Cardiac fibroblast (primary cell): Measurements from ENCODE around the gene PTPRT.

Source experiments
- DNase-seq, 2 donors: peaks; one replicate each; pipeline versions ENCODE4 v3.0.0 to v3.0.0-alpha.2; 2010; ENCODE audit warnings: low read depth in 2 of 2
- H3K4me3 ChIP-seq, 2 donors: replicated peaks in 1 of 2; 1 replicate in 1 of 2; 2 replicates in 1 of 2; pipeline ENCODE4 v1.5.1; 2011; ENCODE audit warnings: low read depth in 2 of 2, low read length in 2 of 2, mild to moderate bottlenecking in 2 of 2, moderate library complexity in 1 of 2
- TF ChIP-seq, protein P1 (sequence below): IDR thresholded peaks from one replicate; pipeline ENCODE4 v1.5.1; 2011; ENCODE audit warnings: low read depth, mild to moderate bottlenecking, low read length, inconsistent platforms

PTPRT gene

DNA sequence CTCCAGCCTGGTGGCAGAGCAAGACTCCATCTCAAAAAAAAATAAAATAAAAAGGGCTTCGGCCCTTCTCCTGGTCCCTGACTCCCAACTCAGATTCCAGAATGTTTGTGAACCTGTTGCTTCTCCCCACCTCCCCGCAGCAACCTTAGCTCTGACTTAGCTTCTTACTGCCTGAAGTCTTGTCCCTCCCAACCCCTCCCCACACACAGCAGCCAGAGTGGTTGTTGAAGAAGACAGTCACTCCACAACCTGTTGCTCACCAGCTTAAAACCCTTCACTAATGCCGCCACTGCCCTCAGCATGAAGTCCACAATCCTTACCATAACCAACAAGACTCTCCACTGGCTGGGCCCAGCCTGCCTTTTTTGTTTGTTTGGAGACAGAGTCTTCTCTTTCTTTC lies 6.5 kb upstream of the PTPRT start:
- H3K4me3 ChIP-seq = no peak overlapping the region
- TF ChIP-seq, protein P1, sequence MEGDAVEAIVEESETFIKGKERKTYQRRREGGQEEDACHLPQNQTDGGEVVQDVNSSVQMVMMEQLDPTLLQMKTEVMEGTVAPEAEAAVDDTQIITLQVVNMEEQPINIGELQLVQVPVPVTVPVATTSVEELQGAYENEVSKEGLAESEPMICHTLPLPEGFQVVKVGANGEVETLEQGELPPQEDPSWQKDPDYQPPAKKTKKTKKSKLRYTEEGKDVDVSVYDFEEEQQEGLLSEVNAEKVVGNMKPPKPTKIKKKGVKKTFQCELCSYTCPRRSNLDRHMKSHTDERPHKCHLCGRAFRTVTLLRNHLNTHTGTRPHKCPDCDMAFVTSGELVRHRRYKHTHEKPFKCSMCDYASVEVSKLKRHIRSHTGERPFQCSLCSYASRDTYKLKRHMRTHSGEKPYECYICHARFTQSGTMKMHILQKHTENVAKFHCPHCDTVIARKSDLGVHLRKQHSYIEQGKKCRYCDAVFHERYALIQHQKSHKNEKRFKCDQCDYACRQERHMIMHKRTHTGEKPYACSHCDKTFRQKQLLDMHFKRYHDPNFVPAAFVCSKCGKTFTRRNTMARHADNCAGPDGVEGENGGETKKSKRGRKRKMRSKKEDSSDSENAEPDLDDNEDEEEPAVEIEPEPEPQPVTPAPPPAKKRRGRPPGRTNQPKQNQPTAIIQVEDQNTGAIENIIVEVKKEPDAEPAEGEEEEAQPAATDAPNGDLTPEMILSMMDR = no peak
- DNase-seq = no peak

DNA sequence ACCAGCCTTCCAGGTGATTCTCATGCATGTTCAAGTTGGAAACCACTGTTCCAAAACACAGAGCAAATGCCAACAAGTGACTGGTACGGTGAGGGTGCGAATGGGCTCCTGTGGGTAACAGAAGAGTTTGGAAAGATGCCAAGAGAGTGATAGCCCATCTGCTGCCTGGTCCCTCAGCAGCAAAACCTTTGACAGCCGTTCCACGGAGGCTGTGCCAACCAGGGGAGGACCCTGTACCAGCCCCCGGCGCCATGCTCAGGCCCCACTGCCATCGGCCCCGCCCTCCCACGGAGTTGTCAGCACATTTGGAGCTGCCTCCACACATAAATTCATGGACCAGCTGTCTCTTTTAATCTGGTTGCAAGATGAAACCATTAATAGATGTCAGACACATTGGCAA lies 4.4 kb upstream of the PTPRT start:
- H3K4me3 ChIP-seq = no peak overlapping the region
- no peak for DNase-seq
- TF ChIP-seq, protein P1 = no peak

DNA sequence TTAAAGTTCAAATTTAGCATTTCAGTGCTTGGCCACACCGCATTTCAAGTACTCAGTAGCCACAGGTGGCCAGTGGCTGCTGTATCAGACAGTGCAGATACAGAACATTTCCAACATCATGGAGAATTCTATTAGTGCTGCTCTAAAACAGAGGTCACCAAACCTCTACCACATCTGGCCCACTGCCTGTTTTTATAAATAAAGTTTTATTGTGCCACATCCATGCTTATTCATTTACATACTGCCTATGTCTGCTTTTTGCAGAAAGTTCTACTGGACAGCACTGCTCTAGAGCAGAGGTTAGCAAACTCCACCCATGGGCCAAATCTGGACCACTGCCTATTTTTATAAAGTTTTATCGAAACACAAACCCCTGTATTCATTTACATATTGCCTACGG lies 3.7 kb upstream of the PTPRT start:
- H3K4me3 ChIP-seq = no peak overlapping the region
- TF ChIP-seq, protein P1 = no peak
- DNase-seq = no peak

DNA sequence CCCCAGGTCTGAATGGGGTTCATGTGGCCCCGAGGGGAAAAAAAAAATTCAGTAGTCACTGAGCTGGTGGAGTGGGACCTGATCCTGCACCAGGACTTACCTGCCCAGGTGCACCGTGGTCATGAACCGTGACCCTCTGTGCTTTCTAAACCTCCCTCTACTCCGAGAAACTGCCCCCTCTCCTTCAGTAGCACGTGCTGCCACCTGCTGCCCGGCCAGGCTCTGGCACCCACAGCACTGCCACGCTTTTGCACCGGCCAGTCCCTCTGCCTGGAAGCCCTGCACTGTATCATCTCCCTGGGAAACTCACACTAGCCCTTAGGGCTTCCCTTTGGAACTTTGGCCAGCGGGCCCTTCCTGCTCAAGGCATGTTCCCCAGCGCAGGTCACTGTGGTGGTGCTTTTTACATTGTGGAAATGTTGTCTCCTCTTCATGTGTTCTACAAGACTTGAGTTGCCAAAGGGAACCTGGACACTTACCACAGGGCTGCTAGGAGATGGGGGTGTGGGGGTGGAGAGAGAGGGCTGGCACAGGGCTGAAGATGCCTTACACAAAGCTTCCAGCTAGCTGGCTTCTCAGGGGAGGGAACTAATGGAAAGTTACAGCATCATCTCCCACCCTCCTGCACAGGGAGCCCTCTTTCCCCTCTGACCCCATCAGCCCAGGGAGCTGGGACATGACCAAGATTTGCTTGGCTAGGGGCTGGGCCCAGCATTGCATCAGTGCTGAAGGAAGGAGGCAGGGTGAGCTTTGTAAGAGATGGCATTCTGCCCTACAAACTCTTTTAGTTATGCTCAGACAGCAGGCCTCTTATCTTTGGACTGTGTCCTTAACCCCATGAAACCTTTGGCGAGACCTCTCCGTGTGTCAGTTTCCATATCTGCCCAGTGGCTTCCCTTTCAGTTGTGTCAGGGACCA lies 2.5 kb upstream of the PTPRT start:
- TF ChIP-seq, protein P1 = peak; percentile 40
- H3K4me3 ChIP-seq = no peak overlapping the region
- DNase-seq = no peak

DNA sequence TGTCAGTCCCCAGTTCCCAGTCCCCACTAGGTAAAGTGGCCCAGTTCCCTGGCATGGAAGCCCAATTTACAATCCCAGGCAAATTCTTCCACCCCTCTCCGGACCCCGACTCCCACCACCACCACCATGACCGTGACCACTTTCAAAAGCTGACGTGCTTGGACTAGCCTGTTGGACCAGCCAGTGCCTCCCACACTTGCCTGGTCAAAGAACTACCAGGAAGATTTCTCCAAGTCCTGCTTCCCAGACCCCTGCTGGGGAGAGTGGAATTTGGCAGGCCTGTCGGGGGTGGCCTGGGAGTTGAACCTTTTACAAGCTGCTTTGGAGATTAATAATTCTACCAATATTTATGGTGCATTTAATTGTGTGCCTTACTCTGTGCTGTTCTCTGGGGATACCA lies 1.4 kb upstream of the PTPRT start:
- no peak overlapping the region for H3K4me3 ChIP-seq
- TF ChIP-seq, protein P1 = no peak
- DNase-seq = no peak

DNA sequence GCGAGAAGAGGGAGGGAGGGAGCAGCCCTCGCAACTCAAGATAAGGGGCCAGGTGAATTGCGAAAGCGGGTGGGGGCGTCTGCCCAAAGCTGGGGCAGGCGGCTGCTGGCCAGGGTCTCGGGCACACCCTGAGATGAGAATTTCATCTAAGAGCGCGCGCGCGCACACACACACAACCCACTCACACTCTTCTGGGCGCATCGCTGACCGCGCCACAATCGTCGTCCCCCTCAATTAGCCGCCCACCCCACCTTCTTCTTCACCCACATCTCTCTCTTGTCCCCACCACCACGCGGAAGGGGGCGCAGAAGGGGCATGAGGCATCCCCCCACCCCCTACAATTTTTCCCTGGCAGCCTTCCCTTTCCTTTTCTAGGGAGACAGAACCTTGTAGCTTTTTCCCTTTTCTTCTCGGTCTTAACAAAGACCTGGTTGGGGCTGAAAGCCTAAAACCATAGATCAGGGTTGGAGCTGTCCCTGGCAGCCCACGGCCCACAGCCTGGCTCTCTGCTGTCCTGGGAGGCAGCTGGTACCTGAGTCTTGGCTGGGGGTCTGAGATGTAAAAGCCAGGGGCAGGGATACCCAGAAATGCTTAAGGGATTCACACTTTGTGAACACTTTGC lies 737 bp upstream of the PTPRT start:
- no peak for DNase-seq
- no peak overlapping the region for H3K4me3 ChIP-seq
- TF ChIP-seq, protein P1 = no peak
